ENCODE measurements around the gene BCKDHB. TPM values are rescaled to one million over a fixed set of nuclear protein-coding genes. Genes with fewer than 3 reads are reported as not detected.
A peak's percentile ranks its signal among the peaks of the same experiment; 100 is the strongest.

The BCKDHB gene
- polyA plus RNA-seq, 1 of the 3 experiments (the other 2 are of a cell fraction): 19.9 TPM

- TF ChIP-seq, protein P1, sequence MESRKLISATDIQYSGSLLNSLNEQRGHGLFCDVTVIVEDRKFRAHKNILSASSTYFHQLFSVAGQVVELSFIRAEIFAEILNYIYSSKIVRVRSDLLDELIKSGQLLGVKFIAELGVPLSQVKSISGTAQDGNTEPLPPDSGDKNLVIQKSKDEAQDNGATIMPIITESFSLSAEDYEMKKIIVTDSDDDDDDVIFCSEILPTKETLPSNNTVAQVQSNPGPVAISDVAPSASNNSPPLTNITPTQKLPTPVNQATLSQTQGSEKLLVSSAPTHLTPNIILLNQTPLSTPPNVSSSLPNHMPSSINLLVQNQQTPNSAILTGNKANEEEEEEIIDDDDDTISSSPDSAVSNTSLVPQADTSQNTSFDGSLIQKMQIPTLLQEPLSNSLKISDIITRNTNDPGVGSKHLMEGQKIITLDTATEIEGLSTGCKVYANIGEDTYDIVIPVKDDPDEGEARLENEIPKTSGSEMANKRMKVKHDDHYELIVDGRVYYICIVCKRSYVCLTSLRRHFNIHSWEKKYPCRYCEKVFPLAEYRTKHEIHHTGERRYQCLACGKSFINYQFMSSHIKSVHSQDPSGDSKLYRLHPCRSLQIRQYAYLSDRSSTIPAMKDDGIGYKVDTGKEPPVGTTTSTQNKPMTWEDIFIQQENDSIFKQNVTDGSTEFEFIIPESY (IDR thresholded peaks at IDR 0.05; ENCODE audit: borderline replicate concordance, low read depth): peak; percentile 56; the same call in 1 of the 2 replicates
- no peak for TF ChIP-seq USF2 (IDR thresholded peaks at IDR 0.05; ENCODE audit: borderline replicate concordance, low read depth, low read length)
- peak; percentile 58 for TF ChIP-seq POLR2AphosphoS5 (IDR thresholded peaks at IDR 0.05; ENCODE audit: low read depth, low read length)
- peak; percentile 99 for TF ChIP-seq NFIC (IDR thresholded peaks at IDR 0.05; ENCODE audit: borderline replicate concordance)
- peak in 1 of 2 experiments; percentile 71; a peak in 2 of 4 replicates for TF ChIP-seq EP300 (IDR thresholded peaks at IDR 0.05; ENCODE audit: borderline replicate concordance in 1 of 2, low read depth in 1 of 2, low read length in 1 of 2)
- peak; percentile 78; the same call in 1 of the 2 replicates for TF ChIP-seq RXRA (IDR thresholded peaks at IDR 0.05; ENCODE audit: borderline replicate concordance, low read depth)
- no peak for TF ChIP-seq REST (IDR thresholded peaks at IDR 0.05; ENCODE audit: low read depth, low read length)
- no peak for TF ChIP-seq GABPA (IDR thresholded peaks at IDR 0.05; ENCODE audit: low read depth)
- peak; percentile 62; the same call in 1 of the 2 replicates for TF ChIP-seq TEAD4 (IDR thresholded peaks at IDR 0.05; ENCODE audit: borderline replicate concordance, insufficient read depth)
- no peak for TF ChIP-seq FOXJ3 (CRISPR knock-in tag; IDR thresholded peaks at IDR 0.05)
- peak; percentile 56; the same call in 1 of the 2 replicates for TF ChIP-seq FOSL2 (IDR thresholded peaks at IDR 0.05; ENCODE audit: borderline replicate concordance, low read depth)
- no peak for TF ChIP-seq TAF1 (IDR thresholded peaks at IDR 0.05; ENCODE audit: borderline replicate concordance, low read depth, low read length)
These were observed 37.0 kb downstream of the BCKDHB start (continued) for GRCh38 chr6:80143419-80143937.

GRCh38 chr6:80144753-80145315 is 38.4 kb downstream of the BCKDHB start:
- peak overlapping the region in 1 of 2 experiments; percentile 90; a peak in 2 of 4 replicates for H3K27ac ChIP-seq (ENCODE audit: low read depth in 2 of 2, low read length in 1 of 2)
- no peak overlapping the region for H3K4me3 ChIP-seq (ENCODE audit: low read depth in 2 of 2, low read length in 1 of 2)
- 98% methylated on average over 4 of the region's 4 CpGs for WGBS (ENCODE audit: low lambda C conversion rate)
- no peak overlapping the region for H2AFZ ChIP-seq (ENCODE audit: low read depth)
- DNase-seq: no peak
- H3K36me3 ChIP-seq (replicated peaks in 1 of 2; ENCODE audit: control insufficient read depth in 1 of 2, insufficient read depth in 2 of 2, low read length in 1 of 2): peaks cover 3 to 5% of the 10 kb centered on the region in 2 experiments
- H3K4me2 ChIP-seq: peak overlapping the region; percentile 55; the same call in 1 of the 2 replicates
- no peaks in the 10 kb centered on the region for H4K20me1 ChIP-seq (ENCODE audit: insufficient read depth)
- no peaks in the 10 kb centered on the region for H3K27me3 ChIP-seq (ENCODE audit: insufficient read depth)
- no peak overlapping the region for H3K9ac ChIP-seq
- ChIA-PET CTCF (no interaction called here), POLR2A (no interaction called here)
- H3K9me2 ChIP-seq: no peaks in the 10 kb centered on the region
- no peaks in the 10 kb centered on the region for H3K9me3 ChIP-seq
- H3K79me2 ChIP-seq (ENCODE audit: insufficient read depth): 0 out of 2 replicates have a peak, but pooled peaks cover 5% of the 10 kb centered on the region
- H3K4me1 ChIP-seq (ENCODE audit: control insufficient read depth in 1 of 2, insufficient read depth in 2 of 2, low read depth in 1 of 2, low read length in 1 of 2): peaks cover 0 to 31% of the 10 kb centered on the region in 2 experiments; a peak in 3 of 4 replicates
- H3F3A ChIP-seq (replicated peaks; ENCODE audit: insufficient read depth): peaks cover 32% of the 10 kb centered on the region
- TF ChIP-seq REST (IDR thresholded peaks at IDR 0.05; ENCODE audit: low read depth, low read length): no peak
- TF ChIP-seq CHD2 (IDR thresholded peaks at IDR 0.05; ENCODE audit: low read length, partially characterized antibody): no peak
- TF ChIP-seq GABPA (IDR thresholded peaks at IDR 0.05; ENCODE audit: low read depth): no peak
- TF ChIP-seq EZH2phosphoT487 (IDR thresholded peaks at IDR 0.05; ENCODE audit: borderline replicate concordance, low read depth): no peak
- TF ChIP-seq IRF3 (IDR thresholded peaks at IDR 0.05; ENCODE audit: low read depth, low read length): no peak
- TF ChIP-seq USF2 (IDR thresholded peaks at IDR 0.05; ENCODE audit: borderline replicate concordance, low read depth, low read length): no peak

Measured in SK-N-SH (cell line).